DOHH2 (cell line): Measurements from ENCODE around the gene ZNF738.

Experiments
- EZH2phosphoT487 ChIP-seq: fragments of 200-600 bp; sonication (generic); IDR thresholded peaks from 2 replicates; pipeline ENCODE4 v1.6.1; 2017; ENCODE audit warnings: borderline replicate concordance, mild to moderate bottlenecking, antibody characterized with exemption, low read length, moderate library complexity, mixed read lengths
- TF ChIP-seq, protein P1 (sequence below): fragments of 200-600 bp; sonication (generic); IDR thresholded peaks from one replicate; pipeline ENCODE4 v1.5.1; 2014; ENCODE audit warnings: antibody characterized with exemption, mild to moderate bottlenecking, low read depth, low read length; ENCODE audit not compliant: poor library complexity, severe bottlenecking

DNA sequence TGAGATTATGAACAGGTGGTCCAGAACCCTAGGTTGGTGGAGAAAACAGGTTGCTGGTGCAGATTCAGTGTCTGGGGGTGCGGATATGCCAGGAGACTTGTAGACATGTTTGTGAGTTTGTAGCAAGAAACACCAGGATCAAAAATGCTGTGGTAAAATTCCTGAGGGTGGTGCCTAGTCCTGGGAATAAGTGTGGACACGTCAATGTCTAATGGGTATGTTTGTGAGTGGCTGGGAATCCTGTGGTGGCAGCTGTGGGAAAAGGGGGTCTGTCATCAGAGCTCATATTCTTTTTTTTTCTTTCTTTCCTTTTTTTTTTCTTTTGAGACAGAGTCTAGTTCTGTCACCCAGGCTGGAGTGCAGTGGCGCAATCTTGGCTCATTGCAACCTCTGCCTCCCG, 36.8 kb upstream of the ZNF738 start:
- TF ChIP-seq, protein P1, sequence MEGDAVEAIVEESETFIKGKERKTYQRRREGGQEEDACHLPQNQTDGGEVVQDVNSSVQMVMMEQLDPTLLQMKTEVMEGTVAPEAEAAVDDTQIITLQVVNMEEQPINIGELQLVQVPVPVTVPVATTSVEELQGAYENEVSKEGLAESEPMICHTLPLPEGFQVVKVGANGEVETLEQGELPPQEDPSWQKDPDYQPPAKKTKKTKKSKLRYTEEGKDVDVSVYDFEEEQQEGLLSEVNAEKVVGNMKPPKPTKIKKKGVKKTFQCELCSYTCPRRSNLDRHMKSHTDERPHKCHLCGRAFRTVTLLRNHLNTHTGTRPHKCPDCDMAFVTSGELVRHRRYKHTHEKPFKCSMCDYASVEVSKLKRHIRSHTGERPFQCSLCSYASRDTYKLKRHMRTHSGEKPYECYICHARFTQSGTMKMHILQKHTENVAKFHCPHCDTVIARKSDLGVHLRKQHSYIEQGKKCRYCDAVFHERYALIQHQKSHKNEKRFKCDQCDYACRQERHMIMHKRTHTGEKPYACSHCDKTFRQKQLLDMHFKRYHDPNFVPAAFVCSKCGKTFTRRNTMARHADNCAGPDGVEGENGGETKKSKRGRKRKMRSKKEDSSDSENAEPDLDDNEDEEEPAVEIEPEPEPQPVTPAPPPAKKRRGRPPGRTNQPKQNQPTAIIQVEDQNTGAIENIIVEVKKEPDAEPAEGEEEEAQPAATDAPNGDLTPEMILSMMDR = no peak
- TF ChIP-seq EZH2phosphoT487 = no peak
